ENCODE data around the gene CIT. TPM values are rescaled to one million over a fixed set of nuclear protein-coding genes. Genes with fewer than 3 reads are reported as not detected.

CIT gene
- total RNA-seq, 4 donors from 2014 or later: 10.3 to 75.9 (median 21.9) TPM

GRCh38 chr12:119797090-119797489, 80.0 kb downstream of the CIT start:
- TF ChIP-seq CTCF (IDR thresholded peaks at IDR 0.05) (no peak), POLR2A (IDR thresholded peaks at IDR 0.05) (no peak)
- H3K9me3 ChIP-seq: no peaks in the 10 kb centered on the region
- H3K27me3 ChIP-seq: no peaks in the 10 kb centered on the region
- DNase-seq: no peak
- no peak overlapping the region for H3K27ac ChIP-seq
- no peak overlapping the region for H3K4me3 ChIP-seq
- H3K4me1 ChIP-seq: no peaks in the 10 kb centered on the region
- H3K36me3 ChIP-seq: no peaks in the 10 kb centered on the region

- no peaks in the 10 kb centered on the region for H3K36me3 ChIP-seq
- no peak overlapping the region for H3K4me3 ChIP-seq
- H3K9me3 ChIP-seq: no peaks in the 10 kb centered on the region
- no peaks in the 10 kb centered on the region for H3K27me3 ChIP-seq
- no peak for TF ChIP-seq CTCF (IDR thresholded peaks at IDR 0.05)
- no peak for TF ChIP-seq POLR2A (IDR thresholded peaks at IDR 0.05)
- no peak for DNase-seq
- H3K4me1 ChIP-seq: no peaks in the 10 kb centered on the region
- H3K27ac ChIP-seq: no peak overlapping the region
Observed at GRCh38 chr12:119796292-119796691, 80.8 kb downstream of the CIT start.

GRCh38 chr12:119791453-119791852, 85.7 kb downstream of the CIT start:
- DNase-seq: no peak

GRCh38 chr12:119788786-119789185, 88.3 kb downstream of the CIT start:
- no peaks in the 10 kb centered on the region for H3K36me3 ChIP-seq
- no peaks in the 10 kb centered on the region for H3K4me1 ChIP-seq
- H3K27ac ChIP-seq: no peak overlapping the region
- TF ChIP-seq POLR2A (IDR thresholded peaks at IDR 0.05): no peak
- TF ChIP-seq CTCF (IDR thresholded peaks at IDR 0.05): no peak
- H3K4me3 ChIP-seq: no peak overlapping the region
- no peak for DNase-seq
- H3K9me3 ChIP-seq: no peaks in the 10 kb centered on the region
- no peaks in the 10 kb centered on the region for H3K27me3 ChIP-seq

More at GRCh38 chr12:119791453-119791852, 85.7 kb downstream of the CIT start:
- TF ChIP-seq POLR2A (IDR thresholded peaks at IDR 0.05): no peak
- no peak for TF ChIP-seq CTCF (IDR thresholded peaks at IDR 0.05)
- H3K27me3 ChIP-seq: no peaks in the 10 kb centered on the region
- no peaks in the 10 kb centered on the region for H3K4me1 ChIP-seq
- no peaks in the 10 kb centered on the region for H3K36me3 ChIP-seq
- no peaks in the 10 kb centered on the region for H3K9me3 ChIP-seq
- H3K27ac ChIP-seq: no peak overlapping the region
- no peak overlapping the region for H3K4me3 ChIP-seq

GRCh38 chr12:119786539-119786938, 90.6 kb downstream of the CIT start:
- TF ChIP-seq CTCF (IDR thresholded peaks at IDR 0.05) (no peak), POLR2A (IDR thresholded peaks at IDR 0.05) (no peak)
- H3K27ac ChIP-seq: no peak overlapping the region
- no peak overlapping the region for H3K4me3 ChIP-seq
- no peaks in the 10 kb centered on the region for H3K27me3 ChIP-seq
- no peaks in the 10 kb centered on the region for H3K36me3 ChIP-seq
- H3K9me3 ChIP-seq: no peaks in the 10 kb centered on the region
- H3K4me1 ChIP-seq: no peaks in the 10 kb centered on the region
- no peak for DNase-seq

GRCh38 chr12:119784673-119785072, 92.4 kb downstream of the CIT start:
- no peak overlapping the region for H3K4me3 ChIP-seq
- no peaks in the 10 kb centered on the region for H3K9me3 ChIP-seq
- H3K36me3 ChIP-seq: no peaks in the 10 kb centered on the region
- H3K27ac ChIP-seq: no peak overlapping the region
- no peaks in the 10 kb centered on the region for H3K4me1 ChIP-seq
- DNase-seq: no peak
- TF ChIP-seq POLR2A (IDR thresholded peaks at IDR 0.05): no peak
- TF ChIP-seq CTCF (IDR thresholded peaks at IDR 0.05): no peak
- no peaks in the 10 kb centered on the region for H3K27me3 ChIP-seq

All from Peyer's patch (tissue), 4 donors.